GM18907 (cell line): Measurements from ENCODE around the gene ZNF511.

Experiments
- ATAC-seq: cut with Tn5 transposase; IDR thresholded peaks from one replicate; pipeline ENCODE4 v1.9.1; 2021; ENCODE audit warnings: mild to moderate bottlenecking, moderate library complexity; ENCODE audit not compliant: unreplicated experiment

The ZNF511 gene

GRCh38 chr10:133292919-133293809 is 15.6 kb upstream of the ZNF511 start:
- ATAC-seq = no peak

- no peak for ATAC-seq
Measured at GRCh38 chr10:133293810-133294119, 14.9 kb upstream of the ZNF511 start.

- ATAC-seq = no peak
Measured at GRCh38 chr10:133294189-133294588, 14.5 kb upstream of the ZNF511 start.

- no peak for ATAC-seq
Measured at GRCh38 chr10:133295426-133296320, 13.0 kb upstream of the ZNF511 start.

GRCh38 chr10:133297504-133297903 is 11.2 kb upstream of the ZNF511 start:
- ATAC-seq = no peak

GRCh38 chr10:133298466-133298865 is 10.2 kb upstream of the ZNF511 start:
- ATAC-seq = no peak

GRCh38 chr10:133299224-133299623 is 9.5 kb upstream of the ZNF511 start:
- no peak for ATAC-seq

GRCh38 chr10:133299738-133300137 is 9.0 kb upstream of the ZNF511 start:
- ATAC-seq = no peak

GRCh38 chr10:133302230-133302629 is 6.5 kb upstream of the ZNF511 start:
- no peak for ATAC-seq

GRCh38 chr10:133303206-133303605 is 5.5 kb upstream of the ZNF511 start:
- no peak for ATAC-seq

- ATAC-seq = no peak
Measured at GRCh38 chr10:133306097-133306476, 2.6 kb upstream of the ZNF511 start.

GRCh38 chr10:133306941-133307379 is 1.8 kb upstream of the ZNF511 start:
- no peak for ATAC-seq

GRCh38 chr10:133307776-133308420 is 816 bp upstream of the ZNF511 start:
- ATAC-seq = peak; percentile 43

- peak; percentile 68 for ATAC-seq
Measured at GRCh38 chr10:133309100-133309719, 496 bp downstream of the ZNF511 start.

GRCh38 chr10:133309720-133310398 is 1.1 kb downstream of the ZNF511 start:
- no peak for ATAC-seq

GRCh38 chr10:133310399-133310755 is 1.7 kb downstream of the ZNF511 start:
- no peak for ATAC-seq

GRCh38 chr10:133310789-133311188 is 2.1 kb downstream of the ZNF511 start:
- ATAC-seq = no peak

GRCh38 chr10:133311570-133311969 is 2.9 kb downstream of the ZNF511 start:
- no peak for ATAC-seq

GRCh38 chr10:133312016-133312768 is 3.5 kb downstream of the ZNF511 start:
- no peak for ATAC-seq

- no peak for ATAC-seq
Measured at GRCh38 chr10:133312769-133313145, 4.0 kb downstream of the ZNF511 start.
